BJ (cell line): ENCODE measurements around the gene GDI2. TPM values are rescaled to one million over a fixed set of nuclear protein-coding genes. Genes with fewer than 3 reads are reported as not detected.
"Not testable (repeated sequence)": the region's sequence is repeated elsewhere in the genome, so short reads cannot be mapped to it uniquely, and the experiment has no call there.

Experiments used
- CTCF ChIA-PET: fragments of 350-600 bp; formaldehyde crosslinking; extraction: SDS; loops from one replicate; lab custom pipeline; 2021; ENCODE audit warnings: antibody characterized with exemption, inconsistent platforms; lab: Yijun Ruan, JAX
- POLR2A ChIA-PET: fragments of 300-600 bp; sonication (Branson Sonifier 250); formaldehyde crosslinking; extraction: SDS; loops from one replicate; lab custom pipeline; 2021; ENCODE audit warnings: antibody characterized with exemption; lab: Charles Lee
- DNase-seq: peaks from one replicate; pipeline ENCODE4 v3.0.0-alpha.2; 2011; ENCODE audit warnings: low read depth
- H3K27me3 ChIP-seq: 2 replicates; pipeline ENCODE4 v1.6.0; 2011; ENCODE audit warnings: low read length; ENCODE audit not compliant: control insufficient read depth, insufficient read depth
- H3K36me3 ChIP-seq: 2 replicates; pipeline ENCODE4 v1.5.1; 2011; ENCODE audit warnings: low read length; ENCODE audit not compliant: control insufficient read depth, insufficient read depth
- H3K4me3 ChIP-seq: 2 replicates; pipeline ENCODE4 v1.5.1; 2011; ENCODE audit warnings: low read depth, mild to moderate bottlenecking, control low read depth, low read length
- polyA plus RNA-seq: library from polyadenylated mRNA; depleted of rRNA; stranded (reverse); fragments of >200 nt; gene quantifications from 2 replicates; pipeline ENCODE4 v1.2.3, GENCODE V29; 2011
- TF ChIP-seq, protein P1 (sequence below): IDR thresholded peaks from 2 replicates; pipeline ENCODE4 v1.5.1; 2011; ENCODE audit warnings: low read depth, mild to moderate bottlenecking, control low read depth, inconsistent platforms, low read length, moderate library complexity; ENCODE audit not compliant: insufficient read depth

The GDI2 gene
- polyA plus RNA-seq, 1 experiment = 148 TPM

DNA sequence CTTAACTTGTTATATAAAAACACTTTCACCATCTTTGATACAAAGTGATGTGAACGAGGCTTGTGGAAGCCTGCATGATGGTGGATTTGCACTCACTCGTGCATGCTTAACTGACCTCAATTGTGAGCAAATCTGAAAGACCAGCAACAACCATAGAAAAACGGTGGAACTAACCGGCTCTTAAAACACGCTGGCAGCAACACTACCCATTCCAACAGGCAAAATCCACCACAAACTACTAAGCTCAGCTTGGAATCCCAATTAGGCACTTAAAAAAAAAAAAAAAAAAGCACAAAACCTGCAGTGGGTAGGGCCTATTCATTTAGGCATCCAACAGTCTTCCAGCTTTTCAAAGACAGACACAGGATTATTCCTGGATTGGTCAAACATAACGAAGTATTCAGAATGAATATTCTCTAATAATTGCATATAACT lies 1.8 kb downstream of the GDI2 start:
- no peak for DNase-seq
- ChIA-PET CTCF (interaction anchor here (1.1 kb wide), 1 partner anchor 62 kb away, joined by 4 read pairs; no protein-coding TSS in a partner anchor), POLR2A (interaction anchor here (0.6 kb wide), 2 partner anchors 18 to 1467 kb away, joined by 6 to 10 read pairs; no protein-coding TSS in a partner anchor)
- H3K36me3 ChIP-seq = peaks cover 2% of the 10 kb centered on the region
- H3K27me3 ChIP-seq = no peaks in the 10 kb centered on the region
- TF ChIP-seq, protein P1, sequence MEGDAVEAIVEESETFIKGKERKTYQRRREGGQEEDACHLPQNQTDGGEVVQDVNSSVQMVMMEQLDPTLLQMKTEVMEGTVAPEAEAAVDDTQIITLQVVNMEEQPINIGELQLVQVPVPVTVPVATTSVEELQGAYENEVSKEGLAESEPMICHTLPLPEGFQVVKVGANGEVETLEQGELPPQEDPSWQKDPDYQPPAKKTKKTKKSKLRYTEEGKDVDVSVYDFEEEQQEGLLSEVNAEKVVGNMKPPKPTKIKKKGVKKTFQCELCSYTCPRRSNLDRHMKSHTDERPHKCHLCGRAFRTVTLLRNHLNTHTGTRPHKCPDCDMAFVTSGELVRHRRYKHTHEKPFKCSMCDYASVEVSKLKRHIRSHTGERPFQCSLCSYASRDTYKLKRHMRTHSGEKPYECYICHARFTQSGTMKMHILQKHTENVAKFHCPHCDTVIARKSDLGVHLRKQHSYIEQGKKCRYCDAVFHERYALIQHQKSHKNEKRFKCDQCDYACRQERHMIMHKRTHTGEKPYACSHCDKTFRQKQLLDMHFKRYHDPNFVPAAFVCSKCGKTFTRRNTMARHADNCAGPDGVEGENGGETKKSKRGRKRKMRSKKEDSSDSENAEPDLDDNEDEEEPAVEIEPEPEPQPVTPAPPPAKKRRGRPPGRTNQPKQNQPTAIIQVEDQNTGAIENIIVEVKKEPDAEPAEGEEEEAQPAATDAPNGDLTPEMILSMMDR = no peak
- peak overlapping the region; percentile 96 for H3K4me3 ChIP-seq

DNA sequence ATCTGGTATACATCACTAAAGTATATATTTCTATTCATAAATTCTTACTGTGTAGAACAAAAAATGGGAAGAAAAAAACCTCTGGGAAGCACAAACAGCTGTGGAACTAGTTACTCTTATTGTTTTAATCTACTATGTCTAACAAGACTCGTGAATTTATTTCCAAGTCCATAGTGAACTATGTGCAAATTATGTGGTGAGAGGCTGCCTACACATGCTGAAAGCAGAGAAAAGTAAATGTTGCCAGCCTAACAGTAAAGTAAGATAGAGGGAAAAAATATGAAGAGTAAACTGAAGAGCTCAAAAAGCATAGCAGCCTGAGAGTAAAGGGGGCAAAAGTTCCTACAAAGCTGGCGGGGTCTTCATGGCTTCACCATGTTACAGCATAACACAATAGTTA lies 3.0 kb downstream of the GDI2 start:
- Histone ChIP-seq H3K4me3 (no peak overlapping the region), H3K36me3 (peaks cover 4% of the 10 kb centered on the region), H3K27me3 (no peaks in the 10 kb centered on the region)
- ChIA-PET POLR2A (no interaction called here), CTCF (interaction anchor here (1.1 to 1.4 kb wide), 3 partner anchors 13 to 79 kb away, joined by 3 to 5 read pairs (median 4); partner anchors contain the start of genes ANKRD16 and FBH1)
- TF ChIP-seq, protein P1 = no peak
- DNase-seq = no peak

DNA sequence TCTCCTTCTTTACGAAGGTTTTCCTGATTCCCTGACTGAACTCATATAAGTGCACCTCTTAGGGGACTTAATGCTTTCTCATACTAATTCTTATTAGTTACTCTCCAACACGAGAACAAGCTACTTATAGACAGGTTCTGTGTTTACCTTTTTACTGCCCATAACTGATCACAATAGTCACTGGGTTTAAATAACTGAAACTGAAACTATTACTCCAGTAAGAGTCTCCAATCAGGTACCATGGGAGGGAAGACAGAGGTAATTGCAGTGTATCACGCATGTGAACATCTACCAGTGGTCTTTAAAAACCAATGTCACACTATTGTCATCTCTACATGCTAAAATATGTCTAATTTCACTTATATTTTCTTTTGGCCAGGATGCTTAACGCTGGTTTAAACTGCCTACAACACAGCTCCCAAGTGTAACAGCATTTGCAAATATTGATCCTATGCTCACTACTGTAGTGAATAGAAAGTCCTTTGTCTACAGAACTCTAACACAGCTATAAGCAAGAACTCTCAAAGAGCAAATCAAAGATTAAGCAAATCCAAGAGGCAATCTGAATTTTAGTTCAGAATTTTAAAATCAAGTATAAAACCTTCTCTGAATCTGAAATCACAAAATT lies 3.6 kb downstream of the GDI2 start:
- H3K4me3 ChIP-seq = no peak overlapping the region
- CTCF ChIA-PET = interaction anchor here (0.6 to 1.4 kb wide), 3 partner anchors 12 to 80 kb away, joined by 3 to 5 read pairs (median 4); partner anchors contain the start of genes ANKRD16 and FBH1
- H3K27me3 ChIP-seq = no peaks in the 10 kb centered on the region
- POLR2A ChIA-PET = interaction anchor here (0.6 kb wide), 1 partner anchor 80 kb away, joined by 3 read pairs; the partner anchor contains the start of genes ANKRD16 and FBH1
- TF ChIP-seq, protein P1 = no peak
- DNase-seq = no peak
- peaks cover 4% of the 10 kb centered on the region for H3K36me3 ChIP-seq

DNA sequence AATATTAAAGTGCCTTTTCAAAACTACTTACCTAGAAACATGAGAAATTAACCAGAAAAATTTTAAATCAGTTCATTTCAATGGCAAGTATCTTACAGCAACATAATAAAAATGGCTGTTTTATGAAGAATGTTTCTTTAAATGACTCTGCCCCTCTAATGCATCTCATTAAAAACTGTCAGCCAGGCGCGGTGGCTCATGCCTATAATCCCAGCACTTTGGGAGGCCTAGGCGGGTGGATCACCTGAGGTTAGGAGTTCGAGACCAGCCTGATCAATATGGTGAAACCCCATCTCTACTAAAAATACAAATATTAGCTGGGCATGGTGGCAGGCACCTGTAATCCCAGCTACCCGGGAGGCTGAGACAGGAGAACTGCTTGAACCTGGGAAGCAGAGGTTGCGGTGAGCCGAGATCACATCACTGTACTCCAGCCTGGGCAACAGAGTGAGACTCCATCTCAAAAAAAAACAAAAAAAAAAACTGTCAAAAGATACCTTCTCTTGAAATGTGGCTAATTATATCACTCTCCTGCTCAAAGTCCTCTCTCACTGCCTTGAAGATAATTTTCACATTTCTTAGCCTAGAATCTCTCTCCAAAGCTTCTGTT lies 4.3 kb downstream of the GDI2 start:
- H3K27me3 ChIP-seq, H3K36me3 ChIP-seq, H3K4me3 ChIP-seq, POLR2A ChIA-PET, DNase-seq: not testable (repeated sequence)
- CTCF ChIA-PET = interaction anchor here (0.6 to 1.3 kb wide), 2 partner anchors 12 to 14 kb away, joined by 3 to 4 read pairs; no protein-coding TSS in a partner anchor

DNA sequence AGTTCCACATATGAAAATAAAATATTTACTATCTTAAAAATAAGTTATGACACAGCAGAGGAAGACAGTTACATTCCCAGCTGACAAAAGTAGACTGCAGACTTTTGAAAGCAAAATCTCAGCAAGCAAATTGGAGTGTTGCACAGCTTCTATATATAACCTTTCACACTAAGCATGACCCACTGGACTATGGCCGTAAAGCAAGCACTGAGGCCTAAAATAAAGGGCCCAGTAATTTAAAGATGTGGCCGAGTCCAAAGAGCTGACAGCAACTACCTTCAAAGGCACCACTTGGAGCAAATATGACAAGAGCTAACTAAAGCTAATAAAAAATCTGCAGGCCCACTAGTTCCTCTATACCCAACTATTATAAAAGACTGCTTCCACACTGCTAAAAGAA lies 6.5 kb downstream of the GDI2 start:
- TF ChIP-seq, protein P1 = no peak
- Histone ChIP-seq H3K27me3 (no peaks in the 10 kb centered on the region), H3K4me3 (no peak overlapping the region), H3K36me3 (peaks cover 4% of the 10 kb centered on the region)
- CTCF ChIA-PET = interaction anchor here (0.6 to 1.4 kb wide), 3 partner anchors 31 to 67 kb away, joined by 3 to 5 read pairs (median 3); no protein-coding TSS in a partner anchor
- POLR2A ChIA-PET = interaction anchor here (0.6 kb wide), 1 partner anchor 70 kb away, joined by 4 read pairs; no protein-coding TSS in a partner anchor
- no peak for DNase-seq
